Kidney glomerular epithelial cell (primary cell): ENCODE measurements around the gene AP4M1.
"Not testable (repeated sequence)": the region's sequence is repeated elsewhere in the genome, so short reads cannot be mapped to it uniquely, and the experiment has no call there.

Source experiments
- DNase-seq: peaks from one replicate; lab custom pipeline; 2025; lab: John Stamatoyannopoulos, UW

The AP4M1 gene

GRCh38 chr7:100130608-100131453 lies 29.4 kb downstream of the AP4M1 start:
- DNase-seq = peak; percentile 24

GRCh38 chr7:100132126-100132525 lies 30.7 kb downstream of the AP4M1 start:
- DNase-seq = no peak

- peak; percentile 79 for DNase-seq
Measured at GRCh38 chr7:100132697-100133151, 31.3 kb downstream of the AP4M1 start.

DNA sequence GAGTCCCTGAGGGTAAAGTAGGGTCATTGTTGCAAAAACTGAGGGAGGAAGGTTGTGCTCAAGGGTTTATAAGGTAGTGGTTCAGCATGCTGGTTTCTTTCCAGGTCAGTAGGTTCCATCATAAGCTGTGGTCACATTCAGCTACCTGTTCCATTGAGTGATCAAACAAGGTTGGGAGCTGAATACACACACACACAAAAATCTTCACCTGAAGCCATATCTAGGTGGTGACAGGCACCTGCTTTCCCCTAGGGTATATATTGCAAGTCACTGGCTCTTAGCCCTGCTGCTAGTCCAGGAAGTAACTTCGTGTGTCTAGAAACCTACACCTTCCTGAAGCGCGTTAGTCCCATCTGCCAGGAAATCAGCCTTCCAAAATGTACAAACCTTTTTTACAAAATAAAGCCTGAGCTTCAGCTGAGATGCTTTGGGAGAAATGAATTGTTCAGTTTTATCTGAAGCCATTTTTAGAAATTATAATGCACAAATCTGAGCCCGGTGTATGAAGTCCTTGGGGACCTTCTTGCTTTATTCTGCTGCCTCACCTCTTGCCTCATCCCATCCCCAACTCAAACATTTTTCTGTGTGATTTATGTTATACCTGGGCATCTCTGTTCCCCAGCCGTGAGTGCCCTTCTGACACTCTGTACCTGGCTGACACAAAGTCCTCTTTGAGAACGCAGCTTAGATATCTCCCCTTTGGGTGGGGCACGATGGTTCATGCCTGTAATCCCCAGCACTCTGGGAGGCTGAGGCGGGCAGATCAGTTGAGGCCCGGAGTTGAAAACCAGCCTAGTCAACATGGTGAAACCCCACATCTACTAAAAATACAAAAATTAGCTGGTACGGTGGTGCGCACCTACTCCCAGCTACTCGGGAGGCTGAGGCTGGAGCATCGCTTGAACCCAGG lies 36.7 kb downstream of the AP4M1 start:
- DNase-seq = peak; percentile 10

DNA sequence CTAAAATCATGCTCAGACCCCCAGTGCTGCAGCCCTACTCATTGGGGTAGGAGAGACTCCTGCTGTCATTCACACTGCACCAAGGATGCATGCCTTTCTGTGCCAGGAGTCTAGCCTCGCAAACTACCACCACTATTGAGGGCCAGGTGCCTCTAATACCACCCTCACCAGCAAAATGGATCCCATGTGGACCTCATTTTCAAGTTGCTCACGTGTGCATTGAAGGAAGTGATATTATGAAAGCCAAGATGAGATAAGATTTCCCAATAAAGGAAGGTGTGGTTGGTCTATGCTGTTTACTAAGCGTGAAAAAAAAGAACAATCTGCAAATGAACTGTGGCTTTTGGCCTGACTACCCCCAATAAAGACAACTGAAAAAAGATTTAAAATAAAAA lies 40.1 kb downstream of the AP4M1 start:
- no peak for DNase-seq

- no peak for DNase-seq
Measured at GRCh38 chr7:100142461-100142860, 41.0 kb downstream of the AP4M1 start.

DNA sequence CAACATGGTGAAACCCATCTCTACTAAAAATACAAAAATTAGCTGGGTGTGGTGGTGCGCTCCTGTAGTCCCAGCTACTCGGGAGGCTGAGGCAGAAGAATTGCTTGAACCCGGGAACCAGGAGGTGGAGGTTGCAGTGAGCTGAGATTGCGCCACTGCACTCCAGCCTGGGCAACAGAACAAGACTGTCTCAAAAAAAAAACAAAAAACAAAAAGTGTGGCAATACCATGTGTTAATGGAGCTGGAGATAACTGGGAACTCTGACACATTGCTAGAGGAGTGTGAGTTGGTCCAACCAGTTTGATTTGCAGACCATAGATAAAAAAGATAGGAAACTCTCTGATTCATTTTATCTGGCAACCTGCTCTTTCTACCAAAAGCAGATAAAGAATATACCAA lies 44.9 kb downstream of the AP4M1 start:
- DNase-seq = not testable (repeated sequence)

GRCh38 chr7:100147278-100147677 lies 45.8 kb downstream of the AP4M1 start:
- no peak for DNase-seq

DNA sequence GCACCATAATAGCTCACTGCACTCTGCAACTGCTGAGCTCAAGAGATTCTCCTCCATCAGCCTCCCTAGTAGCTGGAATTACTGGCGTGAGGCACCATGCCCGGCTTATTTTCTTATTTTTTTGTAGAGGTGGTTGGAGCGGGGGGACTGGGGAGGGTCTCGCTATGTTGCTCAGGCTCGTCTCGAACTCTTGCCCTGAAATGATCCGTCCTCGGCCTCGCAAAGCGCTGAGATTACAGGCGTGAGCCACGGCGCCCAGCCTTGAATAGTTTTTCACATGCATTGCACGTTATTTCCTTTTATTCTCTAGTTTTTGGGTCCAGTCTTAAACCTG lies 46.7 kb downstream of the AP4M1 start:
- DNase-seq = no peak

DNA sequence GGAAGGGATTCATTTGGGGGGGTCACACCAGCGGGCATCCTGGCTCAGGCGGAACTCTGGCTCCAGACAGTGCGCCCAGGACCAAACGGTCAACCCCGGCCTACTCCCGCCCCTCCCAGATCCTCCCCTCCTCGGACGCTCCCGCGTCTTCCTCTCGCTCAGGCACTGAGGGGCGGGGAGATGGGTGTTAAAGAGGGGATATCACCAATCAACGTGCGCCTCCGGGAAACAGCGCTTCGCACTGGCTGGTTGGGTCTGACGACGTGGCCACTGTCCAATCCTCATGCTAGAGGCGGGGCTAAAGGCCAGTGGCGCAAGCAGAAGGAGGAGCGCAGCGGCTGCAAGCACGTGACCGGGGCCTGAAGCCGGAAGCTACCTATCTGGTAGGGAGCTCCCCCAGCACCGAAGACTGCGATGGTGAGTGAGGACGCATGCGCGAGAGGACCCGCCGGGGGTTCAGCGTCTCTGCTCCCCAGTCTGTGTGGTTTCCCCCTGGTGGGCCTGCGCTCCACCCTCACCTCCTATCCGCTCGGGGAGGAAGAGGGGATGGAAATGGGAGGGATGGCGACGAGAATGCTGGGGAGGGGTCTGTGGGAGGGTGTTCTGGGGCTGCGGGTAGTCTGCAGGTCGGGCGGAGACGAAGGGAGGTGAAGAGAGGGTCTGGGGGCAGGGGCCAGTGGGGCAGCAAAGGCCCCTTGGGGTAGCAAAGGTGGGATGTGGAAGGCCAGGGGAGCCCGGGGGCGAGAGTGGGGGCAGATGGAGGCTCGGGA lies 47.3 kb downstream of the AP4M1 start, which contains the start of gene LAMTOR4:
TSS of gene LAMTOR4 (plus strand) at position 360 of the 770 bp plus-strand sequence. CDS start at position 415, 55 bp downstream.
- peak; percentile 98 for DNase-seq

- DNase-seq = no peak
Measured at GRCh38 chr7:100152404-100152803, 51.0 kb downstream of the AP4M1 start.

DNA sequence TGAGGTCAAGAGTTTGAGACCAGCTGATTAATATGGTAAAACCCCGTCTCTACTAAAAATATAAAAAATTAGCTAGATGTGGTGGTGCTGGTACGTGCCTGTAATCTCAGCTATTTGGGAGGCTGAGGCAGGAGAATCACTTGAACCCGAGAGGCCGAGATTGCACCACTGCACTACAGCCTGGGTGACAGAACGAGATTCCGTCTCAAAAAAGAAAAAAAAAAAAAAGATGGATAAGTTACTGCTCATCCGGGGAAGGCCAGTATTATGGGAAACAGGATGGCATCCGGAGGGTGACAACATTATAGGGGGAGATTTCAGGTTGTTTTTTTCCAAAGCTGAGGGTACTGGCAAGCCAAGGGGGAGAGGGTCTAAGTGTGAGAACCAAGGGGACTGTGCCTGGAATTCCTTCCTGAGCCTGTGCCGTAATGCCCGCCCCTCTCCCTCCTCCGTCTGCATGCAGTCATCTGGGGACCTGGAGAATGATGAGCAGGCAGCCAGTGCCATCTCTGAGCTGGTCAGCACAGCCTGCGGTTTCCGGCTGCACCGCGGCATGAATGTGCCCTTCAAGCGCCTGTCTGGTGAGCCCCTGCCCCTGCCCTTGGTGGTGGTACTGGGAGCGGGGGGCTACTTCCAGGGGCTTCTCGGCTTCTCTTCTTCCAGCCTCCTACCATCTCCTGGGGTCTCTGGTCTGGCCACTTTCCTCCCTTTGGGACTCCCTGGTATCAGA lies 51.7 kb downstream of the AP4M1 start:
- DNase-seq = no peak

DNA sequence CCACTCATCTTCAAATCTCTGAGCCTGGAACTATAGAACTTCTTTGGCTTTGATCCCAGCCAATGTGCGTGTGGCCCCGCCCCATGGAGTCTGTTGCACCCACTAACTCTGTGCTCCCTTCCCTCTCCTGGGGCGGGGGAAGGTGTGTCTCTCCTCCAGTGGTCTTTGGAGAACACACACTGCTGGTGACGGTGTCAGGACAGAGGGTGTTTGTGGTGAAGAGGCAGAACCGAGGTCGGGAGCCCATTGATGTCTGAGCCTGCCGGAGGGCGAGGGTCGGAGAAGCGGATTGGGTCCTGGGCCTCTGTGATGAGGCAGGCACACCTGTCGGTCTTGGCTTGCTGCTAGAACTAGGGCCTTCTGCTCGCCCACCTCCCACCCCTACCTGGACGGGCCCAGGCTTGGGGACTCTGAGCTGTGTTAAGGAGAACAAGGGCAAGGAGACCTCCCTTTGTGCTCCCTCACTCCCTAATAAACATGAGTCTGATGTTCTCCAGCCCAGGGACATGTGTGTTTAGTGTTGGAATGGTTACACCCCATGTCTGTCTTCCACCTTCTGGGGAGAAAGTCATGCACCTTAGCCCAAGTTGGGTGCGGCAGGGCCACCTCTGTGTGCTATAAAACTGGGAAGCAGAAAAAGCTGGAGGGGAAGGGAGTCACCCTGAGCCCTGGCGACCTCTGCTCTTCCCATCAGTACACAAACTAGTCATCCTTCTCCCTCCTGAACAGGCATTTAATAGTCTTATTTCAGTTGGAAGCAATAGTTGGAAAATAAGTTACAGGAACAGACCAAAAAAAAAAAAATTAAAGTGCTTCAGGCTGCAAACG lies 52.5 kb downstream of the AP4M1 start:
- DNase-seq = no peak

- DNase-seq = no peak
Measured at GRCh38 chr7:100154651-100155491, 53.4 kb downstream of the AP4M1 start.

GRCh38 chr7:100155553-100156317 lies 54.3 kb downstream of the AP4M1 start:
- DNase-seq = no peak

DNA sequence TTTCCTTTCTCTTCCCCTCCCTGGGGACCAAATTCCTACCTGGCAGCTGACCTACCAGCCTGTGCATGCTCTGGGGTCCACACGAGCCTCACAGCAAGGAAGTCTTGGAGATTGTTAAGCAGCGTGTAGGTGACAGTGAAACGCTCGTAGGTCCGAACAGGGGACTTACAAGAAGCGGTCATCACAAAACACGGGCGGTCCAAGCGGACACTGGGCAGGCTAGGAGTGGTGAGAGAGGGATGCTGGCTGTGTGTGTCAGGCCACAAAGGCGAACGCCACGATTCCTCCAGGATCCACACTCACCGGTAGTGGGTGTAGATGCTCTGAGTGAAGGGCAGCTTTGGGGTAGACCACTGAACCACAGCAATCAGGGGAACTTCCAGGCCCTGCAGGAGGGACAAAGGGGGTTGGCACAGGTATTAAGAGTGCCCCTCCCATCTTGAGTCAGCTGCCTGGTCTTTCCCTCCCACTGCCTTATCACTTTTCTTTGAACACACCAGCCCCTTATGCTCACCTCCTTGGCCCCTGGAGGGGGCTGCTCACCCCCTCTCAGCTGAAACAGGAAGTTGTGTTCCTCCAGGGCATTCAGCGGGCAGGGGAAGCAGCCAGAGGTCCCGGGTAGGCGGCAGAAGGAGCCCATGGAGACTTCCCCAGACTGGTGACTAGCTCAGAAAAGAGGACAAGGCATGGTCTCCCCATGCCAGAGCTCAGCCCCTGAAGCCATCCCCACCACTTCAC lies 55.1 kb downstream of the AP4M1 start:
- DNase-seq = no peak

DNA sequence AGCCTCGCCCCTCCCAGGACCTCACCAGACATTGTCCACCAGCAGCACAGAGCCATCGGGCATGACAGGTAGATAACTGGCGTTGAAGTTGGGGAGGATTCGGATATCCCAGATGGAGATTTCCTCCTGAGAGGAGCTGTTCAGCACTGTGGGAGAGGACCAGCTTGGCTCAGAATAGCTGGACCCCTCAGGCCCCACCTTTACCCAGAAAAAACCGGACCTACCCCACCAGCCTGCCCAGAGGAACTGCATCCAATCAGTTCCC lies 55.6 kb downstream of the AP4M1 start:
- DNase-seq = no peak
